Daoy (cell line): ENCODE data around the gene CPEB4. TPM values are rescaled to one million over a fixed set of nuclear protein-coding genes. Genes with fewer than 3 reads are reported as not detected.

Experiments
- DNase-seq: peaks from one replicate; pipeline ENCODE4 v3.0.0-alpha.2; 2015; ENCODE audit warnings: low read depth
- total RNA-seq: library from RNA; depleted of rRNA; stranded (reverse); fragments of >200 nt; shearing (Covaris generic); gene quantifications from 2 replicates; pipeline ENCODE4 v1.2.3, GENCODE V29; 2014; rRNA removed

The CPEB4 gene
- total RNA-seq, 1 experiment from 2014 or later = 21.4 TPM

DNA sequence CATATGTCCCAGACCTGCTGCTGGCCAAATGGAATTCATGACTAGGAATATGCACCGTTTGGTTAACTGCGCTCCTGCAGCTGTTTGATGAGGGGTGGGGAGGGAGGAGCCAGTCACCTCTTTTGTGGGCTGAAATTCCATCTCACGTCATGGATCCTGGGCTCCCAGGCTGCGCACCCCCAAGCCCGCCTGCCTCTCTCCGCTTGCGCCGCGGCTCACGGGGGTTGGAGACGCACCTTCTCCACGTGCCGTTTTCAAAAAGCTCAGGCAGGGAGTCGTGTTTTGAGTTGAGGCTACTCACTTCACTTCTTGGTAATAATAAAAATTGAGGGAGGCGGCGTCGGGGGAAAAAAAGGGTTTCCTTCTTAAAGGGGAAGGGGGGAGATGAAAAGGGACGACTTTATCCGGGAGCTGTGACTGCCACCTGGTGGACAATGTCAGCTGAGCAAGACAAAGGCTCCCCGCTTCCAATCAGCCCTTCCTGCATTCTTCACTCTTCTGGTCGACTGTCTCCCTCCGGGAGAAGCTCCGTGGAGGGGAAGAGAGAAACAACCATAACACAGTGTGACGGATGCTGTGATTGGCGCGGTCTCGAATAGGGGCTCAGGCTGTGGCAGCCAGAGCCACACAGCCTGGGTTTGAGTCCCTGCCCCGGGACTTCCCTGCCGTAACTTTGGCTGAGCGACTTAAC is 84.9 kb downstream of the CPEB4 start:
- DNase-seq = peak; percentile 84

DNA sequence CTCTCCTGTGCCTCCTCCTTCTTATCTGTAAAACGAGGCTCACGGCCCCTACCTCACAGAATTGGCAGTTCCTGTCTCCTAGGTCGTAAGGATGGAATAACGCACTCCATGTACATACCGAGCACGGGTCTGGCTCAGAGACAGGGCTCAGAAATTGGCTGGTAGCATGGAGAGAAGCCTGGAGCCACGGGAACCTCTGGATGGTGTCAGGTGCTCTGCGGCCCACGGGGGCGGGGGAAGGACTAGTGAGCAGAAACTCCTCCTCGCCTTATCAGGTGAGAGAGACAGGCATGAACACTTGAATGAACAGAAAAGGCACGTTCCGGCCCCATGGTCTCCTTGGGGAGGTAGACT is 85.4 kb downstream of the CPEB4 start:
- no peak for DNase-seq

DNA sequence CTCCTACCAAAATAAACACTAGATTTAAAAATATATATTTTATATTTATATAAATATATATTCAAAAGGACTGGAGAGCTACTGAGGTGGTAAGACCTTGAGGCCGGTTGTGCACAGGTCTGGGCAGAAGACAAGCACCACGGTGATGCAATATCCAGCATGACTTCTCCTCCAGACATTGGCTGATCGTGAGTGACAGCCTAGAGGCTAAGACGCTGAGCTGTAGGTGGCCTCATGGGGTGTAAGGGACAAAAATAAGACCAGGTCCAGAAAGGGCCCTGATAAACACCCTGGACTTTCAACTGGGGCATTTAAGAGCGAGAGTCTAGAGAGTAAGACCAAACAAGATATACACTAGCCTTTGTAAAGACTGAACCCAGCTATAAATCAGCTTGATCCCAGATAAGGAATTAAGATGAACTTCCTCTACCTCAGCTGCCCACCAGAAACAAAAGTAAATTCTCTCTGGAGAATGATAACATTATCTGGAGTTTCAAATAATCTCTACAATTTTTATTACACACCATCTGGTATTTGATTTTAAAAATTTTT is 86.6 kb downstream of the CPEB4 start:
- DNase-seq = no peak

DNA sequence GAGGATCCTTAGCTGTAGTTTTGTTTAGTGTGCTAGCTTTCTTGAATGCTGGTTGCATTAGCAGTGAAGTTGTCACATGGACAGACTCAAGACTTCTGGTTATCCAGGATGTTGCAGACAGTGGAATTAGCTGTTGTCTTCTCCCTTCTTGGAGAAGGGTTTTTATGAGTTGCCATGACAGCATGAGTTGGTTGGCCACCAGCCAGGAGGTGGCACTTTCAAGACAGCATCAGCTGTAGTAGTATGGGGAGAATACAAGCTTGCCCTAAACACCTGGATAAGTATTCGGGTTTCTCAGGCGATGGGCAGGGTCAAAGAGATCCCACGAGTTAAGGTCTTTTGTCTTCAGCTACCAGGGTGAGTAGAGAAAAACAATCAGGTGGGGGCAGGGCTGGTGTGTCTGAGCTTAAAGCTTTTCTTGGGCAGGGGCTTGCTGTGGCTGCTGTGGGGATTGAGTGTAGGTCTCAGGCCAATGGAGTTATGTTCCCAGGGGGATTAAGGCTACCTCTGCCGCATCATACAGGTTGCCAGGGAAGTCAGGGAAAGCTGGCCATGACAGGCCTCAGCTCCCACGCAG is 93.1 kb downstream of the CPEB4 start:
- DNase-seq = no peak

DNA sequence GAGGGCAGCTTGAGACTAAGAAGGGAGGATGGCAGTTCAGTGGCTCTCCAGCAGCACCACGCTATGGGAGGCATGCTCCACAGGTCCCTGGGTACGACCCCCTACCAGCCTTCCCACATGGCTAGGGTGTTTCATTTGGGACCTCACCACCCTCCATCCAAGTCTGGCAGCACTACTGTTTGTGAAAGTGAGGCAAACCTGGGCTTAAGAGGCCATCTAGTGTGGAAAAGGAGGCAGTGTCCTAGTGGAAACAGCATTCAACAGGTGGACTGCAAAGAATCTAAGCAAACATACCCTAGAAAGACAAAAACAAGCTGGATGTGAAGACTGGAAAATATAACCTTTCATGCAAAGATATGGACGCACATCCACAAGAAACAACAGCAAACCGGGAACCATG is 96.1 kb downstream of the CPEB4 start:
- no peak for DNase-seq

DNA sequence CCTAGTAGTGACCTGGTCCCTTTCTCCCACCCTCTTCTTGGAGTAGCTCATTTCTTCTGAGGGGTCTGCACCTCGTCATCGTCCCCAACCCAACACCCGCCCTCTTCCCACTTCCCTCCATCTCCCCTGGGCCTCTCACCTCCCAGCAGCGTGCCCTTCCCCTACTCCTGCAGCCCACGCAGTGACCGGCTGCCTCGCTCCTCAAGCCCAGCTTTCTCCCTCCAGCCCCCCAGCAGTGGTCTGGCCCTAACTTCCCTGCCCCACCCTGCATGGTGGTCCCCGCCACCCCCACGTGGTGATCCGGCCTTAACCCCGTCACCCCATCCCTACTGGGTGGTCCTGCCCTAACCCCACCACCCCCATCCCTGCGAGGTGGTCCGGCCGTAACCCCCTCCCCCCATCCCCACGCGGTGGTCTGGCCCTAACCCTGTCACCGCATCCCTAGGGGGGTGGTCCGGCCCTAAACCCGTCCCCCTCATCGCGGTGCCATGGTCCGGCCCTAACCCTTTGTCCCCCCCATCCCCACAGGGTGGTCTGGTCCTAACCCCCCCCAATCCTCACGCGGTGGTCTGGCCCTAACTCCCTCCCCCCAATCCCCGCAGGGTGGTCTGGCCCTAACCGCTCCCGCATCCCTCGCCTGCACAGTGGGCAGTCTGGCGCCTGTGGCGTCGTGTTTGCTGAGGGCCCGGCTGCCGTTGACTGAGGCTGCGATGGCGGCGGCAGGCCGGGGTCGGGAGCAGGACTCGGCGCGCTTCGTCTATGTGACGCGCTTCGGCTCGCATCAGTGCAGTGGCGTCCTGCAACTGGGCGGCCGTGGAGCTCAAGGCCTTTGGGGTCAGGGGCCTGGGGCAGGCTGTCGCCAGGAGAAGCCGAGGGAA is 100.6 kb downstream of the CPEB4 start, which contains the start of gene C5orf47:
Gene C5orf47 (plus strand): TSS at position 617 of the 878 bp plus-strand sequence. CDS start 94 bp downstream, at position 711.
- DNase-seq = no peak

DNA sequence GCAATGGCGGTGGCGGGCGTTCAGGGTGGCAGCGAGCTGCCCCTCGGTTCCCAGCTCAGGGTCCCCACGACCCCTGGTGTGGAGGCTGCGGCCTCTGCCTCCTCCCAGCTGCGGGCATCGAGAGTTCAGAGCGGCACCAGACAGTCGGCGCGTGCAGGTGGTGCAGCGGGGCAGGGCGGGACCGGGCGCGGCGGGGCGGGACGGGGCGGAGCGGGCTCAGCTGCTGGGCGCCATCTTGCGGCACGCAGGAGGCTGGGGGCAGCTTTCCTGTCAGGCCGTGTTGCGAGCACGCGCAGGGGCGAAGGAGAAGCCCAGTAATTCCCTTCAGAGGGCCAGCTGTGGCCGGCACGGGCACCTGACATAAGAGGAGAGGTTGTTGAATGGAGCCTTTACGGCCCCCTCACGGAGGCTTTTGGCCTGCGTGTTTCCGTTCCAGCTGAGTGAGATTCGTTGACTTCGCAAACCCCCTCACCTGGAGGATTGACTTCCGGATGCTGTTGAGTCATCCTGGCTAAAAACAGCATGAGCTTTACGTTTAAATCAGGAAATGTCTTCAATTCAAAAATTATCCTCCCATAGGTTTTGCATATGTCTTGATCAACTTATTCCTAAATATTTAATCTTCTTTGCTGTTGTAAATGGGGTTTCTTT is 101.4 kb downstream of the CPEB4 start:
- no peak for DNase-seq

DNA sequence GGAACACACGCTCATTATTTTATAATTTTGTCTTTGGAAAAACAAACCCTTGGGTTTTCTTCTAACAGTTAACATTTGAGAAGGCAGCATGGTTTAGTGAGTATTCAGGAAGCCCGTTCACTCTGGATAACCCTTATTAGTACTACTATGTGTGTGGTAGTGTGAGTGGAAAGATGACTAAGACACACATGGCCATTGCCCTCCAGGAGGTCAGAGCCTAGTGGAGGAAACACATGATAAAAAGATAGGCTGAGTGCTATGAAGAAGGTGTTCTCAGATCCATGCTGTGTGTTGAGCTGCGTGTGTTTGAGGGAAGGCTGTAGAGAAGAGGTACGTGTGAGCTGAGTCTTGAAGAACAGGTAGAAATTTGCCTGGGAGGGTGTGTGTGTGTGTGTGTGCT is 109.2 kb downstream of the CPEB4 start:
- DNase-seq = peak; percentile 35

DNA sequence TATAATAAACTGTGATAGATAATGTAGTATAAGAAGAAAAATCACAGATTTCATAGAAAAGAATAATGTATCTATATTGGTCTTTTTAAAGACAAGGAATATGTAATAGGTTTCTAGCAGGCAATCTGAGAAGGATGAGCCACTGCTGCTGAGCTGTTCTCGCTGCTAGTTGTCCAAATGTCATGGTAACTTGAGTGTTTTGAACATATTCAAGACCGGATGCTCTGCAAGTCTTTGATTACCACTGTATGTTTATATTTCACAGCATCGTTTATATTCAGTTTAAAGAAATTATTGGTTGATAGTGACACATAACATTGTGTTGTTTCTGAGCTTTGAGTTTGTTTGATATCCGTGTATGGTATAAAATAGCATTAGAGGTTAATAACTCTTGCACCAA is 110.4 kb downstream of the CPEB4 start:
- no peak for DNase-seq

DNA sequence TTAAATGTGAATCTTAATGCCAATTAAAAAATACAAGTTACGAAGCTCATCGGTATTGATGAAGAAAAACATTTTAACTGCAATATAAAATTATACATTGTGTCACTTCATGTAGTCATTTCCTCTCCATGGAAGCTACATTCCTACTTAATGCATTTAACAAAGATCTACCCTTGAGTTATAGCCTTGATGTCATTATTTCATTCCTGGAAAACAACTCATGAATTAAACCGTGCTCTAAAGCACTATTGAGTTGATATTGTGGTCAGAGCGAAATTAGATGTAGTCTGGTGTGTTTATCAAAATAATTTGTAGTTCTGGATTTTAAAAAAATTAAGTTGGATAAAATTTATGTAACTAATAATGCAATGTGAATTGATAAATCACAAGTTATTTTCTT is 111.9 kb downstream of the CPEB4 start:
- no peak for DNase-seq

DNA sequence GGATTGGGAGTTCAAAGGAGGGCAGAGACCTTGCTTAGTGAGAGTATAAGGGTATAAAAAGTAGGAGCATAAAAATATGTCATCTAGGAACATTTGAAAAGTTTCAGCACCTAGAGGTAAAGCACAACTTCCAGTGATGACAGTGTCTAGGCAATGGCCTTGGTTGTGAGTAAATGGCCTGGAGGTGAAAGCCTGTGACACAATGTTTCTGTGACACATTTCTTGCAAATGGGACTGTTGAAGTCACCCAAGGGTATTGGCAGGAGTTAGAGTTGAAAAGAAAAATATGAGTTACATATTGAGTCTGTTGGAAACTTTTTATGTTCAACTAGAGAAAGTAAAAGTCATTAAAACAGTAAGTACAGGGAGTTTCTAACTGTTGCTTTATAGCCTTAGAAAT is 115.6 kb downstream of the CPEB4 start:
- DNase-seq = no peak

DNA sequence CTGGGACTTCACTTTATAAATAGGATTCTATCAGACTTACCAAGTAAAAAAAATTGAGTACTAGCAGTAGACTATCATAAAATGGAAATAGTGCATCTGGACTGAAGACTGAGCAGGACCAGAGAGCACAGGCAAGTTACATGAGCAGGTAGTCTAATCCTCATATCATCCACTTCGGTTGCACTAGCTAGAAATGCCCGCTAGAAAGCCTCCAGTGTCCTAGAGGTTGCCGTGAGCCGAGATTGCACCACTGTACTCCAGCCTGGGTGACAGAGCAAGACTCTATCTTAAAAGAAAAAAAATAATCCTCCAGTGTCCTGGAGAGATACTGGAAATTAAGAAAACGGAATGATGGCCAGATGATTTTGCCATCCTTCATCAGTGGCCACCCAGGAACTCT is 120.8 kb downstream of the CPEB4 start:
- no peak for DNase-seq

DNA sequence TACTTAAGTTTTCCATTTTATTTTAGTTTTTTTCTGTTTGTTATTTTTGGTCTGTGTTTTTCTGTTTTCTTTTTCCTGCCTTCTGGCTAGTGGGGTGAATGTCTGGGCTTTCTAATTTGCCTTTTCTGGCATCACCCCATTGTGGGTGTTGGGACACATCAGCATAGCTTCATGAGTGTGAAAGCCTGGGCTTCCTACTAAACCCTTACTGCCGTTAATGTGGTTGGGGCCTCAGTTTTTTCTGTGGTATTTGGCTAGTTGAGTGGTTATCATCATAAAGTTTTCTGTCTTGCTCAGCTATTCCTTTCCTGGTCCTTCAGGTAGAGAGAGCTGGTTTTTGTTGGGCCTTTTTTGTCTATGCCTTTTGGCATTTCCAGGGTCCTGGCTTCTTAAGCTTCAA is 122.2 kb downstream of the CPEB4 start:
- no peak for DNase-seq

DNA sequence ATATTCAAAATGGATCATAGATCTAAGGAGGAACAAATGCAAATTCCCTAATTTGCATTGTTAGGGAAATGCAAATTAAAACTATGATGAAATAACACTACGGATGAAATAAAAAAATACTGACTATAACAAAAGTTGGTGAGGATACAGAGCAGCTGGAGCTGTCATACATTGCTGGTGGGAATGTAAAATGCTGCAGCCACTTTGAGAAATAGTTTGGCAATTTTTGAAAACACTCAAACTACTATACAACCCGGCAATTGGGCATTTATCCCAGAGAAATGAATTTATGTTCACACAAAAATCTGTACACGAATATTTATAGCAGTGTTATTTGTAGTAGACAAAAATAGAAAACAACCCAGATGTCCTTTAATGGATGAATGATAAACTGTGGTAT is 123.3 kb downstream of the CPEB4 start:
- no peak for DNase-seq

Other genes starting within 250 kb of the CPEB4 start
- gene C5orf47, start 100.8 kb downstream of the CPEB4 start, total RNA-seq = not detected in 2 replicates
- gene NSG2, start 157.4 kb downstream of the CPEB4 start, total RNA-seq = not detected in 2 replicates